GM21526 (cell line): ENCODE data around the gene ADAP1.

ENCODE experiments used
- ATAC-seq: cut with Tn5 transposase; IDR thresholded peaks from one replicate; pipeline ENCODE4 v1.9.1; 2021; ENCODE audit warnings: moderate library complexity; ENCODE audit not compliant: unreplicated experiment, low FRiP score

The ADAP1 gene

DNA sequence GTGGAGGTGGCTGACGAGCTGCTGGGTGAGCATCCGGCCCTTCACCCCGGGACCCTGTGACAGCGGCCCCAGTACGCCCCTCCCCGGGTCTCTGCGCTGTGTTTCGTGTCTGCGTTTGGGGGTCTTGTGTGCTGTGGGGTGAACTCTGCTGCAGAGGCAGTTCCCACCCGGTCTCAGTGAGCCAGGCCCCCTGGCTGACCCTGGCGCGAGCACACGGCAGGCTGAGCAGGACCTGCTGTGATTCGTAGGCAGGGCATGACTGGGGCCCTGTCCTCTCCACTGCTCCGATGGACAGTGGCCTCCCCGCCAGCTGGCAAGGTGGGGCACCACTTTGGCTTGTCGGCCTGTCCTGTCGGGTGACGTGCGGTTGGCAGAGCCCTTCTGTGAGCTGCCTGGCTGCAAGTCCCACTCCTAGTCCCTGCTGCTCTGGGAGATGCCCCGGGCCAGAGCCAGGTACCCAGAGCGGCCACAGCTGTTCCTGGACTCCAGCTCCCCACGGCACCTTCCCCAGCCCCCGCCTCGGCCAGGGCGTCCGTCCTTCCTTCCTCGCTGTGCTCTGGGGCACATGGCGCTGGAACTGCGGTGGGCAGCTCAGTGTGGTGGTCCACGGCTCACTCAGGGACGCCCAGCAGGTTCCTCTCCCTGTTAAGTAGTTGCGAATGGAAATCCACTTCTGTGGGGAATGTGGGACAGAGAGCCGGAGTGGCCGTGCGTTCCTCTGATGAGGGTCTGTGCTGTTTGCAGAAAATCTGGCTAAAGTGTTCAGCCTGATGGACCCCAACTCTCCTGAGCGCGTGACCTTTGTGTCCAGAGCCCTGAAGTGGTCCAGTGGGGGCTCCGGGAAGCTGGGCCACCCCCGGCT lies 67.6 kb downstream of the ADAP1 start:
- no peak for ATAC-seq

DNA sequence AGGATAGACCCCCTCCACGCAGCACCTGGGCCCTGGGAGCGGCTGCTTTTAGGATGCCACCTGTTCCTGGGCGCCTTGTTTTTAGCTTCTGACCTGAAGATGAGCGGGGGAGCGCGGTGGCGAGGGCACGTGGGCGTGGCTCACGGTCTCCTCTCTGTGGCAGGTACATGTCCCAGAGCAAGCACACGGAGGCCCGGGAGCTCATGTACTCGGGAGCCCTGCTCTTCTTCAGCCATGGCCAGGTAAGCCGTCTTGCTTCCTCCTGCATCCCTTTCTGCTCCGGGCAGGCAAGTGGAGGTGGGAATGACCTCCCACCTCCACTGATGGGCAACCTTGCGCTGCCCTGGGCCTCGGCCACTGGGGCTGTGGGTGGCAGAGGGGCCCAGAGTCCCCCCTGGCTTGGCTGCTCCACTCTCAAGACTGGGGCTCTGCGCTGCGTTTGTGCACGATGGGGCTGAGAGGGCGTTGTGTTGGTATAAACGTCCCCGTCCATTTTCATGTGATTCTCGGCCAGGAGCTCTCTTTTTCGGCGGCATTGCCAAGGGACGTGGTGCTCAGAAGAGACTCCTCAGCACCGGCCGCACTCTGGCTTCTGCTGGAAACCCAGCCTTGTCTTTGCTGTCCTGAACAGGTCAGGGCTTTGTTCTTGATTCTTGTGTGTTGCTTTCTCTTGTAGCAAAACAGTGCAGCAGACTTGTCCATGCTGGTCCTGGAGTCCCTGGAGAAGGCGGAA lies 68.4 kb downstream of the ADAP1 start:
- ATAC-seq, result no peak

DNA sequence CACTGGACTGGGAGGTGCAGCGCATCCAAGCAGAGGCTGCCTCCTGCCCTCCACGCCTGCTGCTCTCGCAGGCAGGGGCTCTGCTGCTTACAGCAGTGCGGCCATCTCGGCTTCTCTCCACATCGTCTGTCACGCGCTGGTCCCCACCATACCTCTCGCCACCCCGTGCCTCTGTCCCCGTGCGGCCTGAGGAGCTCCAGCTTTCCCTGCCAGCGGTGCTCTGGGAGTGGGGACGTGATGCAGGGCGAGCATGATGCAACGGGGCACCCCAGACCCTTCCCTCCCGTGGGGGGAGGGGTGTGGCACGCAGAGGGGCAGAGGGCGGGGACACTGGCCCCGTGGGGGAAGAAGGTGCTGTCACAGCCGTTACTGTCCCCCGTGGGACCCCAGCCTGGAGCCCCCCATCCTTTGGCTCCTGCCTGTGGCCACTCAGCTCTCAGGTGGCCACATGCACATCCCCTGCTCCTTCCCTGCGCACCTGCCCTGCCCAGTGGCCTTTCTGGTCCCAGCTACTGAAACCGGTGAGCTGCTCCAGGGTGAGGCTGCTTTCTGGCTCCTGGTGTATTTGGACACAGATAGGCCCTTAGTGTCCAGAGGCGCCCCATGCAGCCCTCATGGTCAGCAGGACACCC lies 69.1 kb downstream of the ADAP1 start:
- no peak for ATAC-seq

DNA sequence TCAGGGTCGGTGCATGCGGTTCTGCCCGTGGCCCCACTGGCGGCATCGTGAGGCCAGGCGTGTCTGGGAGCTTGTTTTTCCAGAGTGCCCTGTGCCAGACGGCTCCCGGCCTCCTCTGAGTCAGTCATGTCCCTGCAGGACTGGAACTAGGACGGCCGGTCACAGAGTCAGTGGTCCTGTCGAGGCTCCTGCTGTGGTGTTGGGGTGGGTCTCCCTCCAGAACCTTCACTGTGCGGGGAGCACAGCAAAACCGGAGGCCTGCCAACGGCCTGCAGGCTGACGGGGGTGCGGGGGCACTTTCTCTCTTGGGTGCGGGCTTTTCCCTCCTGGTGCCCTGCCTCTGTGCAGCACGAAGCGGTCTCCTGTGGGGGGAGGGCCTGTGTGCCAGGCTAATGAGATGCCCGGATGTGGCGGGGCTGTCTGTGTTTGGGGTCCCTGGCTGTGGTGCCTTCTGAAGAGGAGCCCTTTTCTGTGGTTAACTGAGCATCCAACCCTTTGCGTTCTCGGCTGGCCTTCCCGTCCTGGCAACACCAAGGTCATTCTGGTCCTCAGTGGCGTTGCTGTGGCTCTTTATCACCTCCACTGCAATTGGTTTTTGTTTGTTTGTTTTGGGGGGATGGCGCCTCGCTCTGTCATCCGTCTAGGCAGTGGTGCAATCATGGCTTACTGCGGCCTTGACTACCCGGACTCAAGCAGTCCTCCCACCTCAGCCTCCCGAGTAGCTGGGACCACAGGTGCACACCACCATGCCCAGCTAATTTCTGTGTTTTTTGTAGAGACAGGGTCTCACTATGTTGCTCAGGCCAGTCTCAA lies 70.1 kb downstream of the ADAP1 start:
- ATAC-seq, result no peak

DNA sequence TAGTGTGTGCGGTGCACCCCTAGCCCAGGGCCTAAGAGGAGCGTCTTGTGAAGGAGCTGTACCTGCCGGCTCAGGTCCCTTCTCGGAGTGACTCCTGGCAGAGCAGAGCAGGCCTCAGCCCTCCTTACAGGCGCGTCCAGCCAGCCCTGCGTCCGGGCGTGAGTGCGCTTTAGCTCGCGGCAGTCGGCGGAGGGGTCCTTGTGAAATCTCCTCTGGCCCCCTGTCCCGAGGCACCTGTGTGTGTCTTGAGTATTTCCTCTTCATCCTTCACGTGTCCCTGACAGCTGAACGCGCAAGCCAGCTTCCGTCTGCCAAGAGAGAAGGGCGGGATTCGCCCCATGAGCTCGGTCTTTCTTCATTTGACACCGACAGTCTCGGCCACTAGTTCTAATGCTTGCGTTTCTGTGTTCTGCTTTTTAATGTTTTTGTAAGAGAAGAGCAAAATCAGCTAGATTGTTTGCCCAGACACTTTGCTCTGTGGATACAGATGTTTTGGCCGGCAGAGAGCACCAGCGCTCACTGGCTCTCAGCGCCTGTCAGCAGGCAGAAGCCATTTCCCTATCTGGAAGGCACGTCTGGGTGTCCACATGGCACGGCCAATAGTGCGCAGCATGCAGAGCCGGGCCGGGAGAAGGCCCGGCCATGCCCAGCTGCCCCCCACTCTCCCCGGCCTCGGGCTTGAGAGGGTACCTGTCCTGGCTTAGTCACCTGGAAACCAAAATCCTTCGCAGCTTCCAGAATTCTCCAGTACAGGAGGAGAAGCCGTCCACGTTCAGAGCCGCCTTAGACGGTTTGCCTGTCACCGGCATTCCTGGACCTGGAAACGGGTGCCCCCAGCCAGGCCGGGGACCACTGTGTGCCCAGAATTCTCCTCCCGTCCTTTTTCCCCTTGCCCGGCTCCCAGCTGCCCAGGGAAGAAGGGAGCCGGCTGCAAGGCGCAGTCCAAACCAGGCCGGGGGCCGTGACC lies 71.1 kb downstream of the ADAP1 start:
- ATAC-seq, result no peak

DNA sequence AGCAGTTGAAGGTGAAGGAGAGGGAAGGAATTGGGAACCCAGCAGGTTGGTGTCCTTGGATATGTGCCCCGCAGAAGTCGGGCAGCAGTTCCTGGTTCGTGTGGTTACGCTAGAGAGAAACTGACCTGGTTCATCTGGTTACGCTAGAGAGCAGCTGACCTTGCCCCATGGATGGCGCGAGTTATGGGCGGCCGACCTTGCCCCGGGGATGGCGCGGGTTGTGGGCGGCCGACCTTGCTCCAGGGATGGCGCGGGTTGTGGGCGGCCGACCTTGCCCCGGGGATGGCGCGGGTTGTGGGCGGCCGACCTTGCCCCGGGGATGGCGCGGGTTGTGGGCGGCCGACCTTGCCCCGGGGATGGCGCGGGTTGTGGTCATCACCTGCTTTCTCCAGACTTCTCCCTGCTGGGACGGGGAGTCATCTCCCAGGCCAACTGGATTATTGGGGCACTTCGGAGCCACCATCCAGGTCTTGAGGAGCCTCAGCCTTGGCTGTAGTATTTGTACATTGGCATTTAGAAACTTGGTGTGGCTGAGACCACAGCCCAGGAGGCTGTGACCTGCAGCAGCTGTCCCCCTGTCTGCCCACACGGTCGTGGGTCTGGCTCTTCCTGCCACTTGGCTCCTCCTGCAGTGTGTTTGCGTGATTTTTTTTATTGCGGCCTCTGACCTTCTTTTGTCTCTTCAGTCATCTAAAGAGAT lies 72.0 kb downstream of the ADAP1 start:
- ATAC-seq, result no peak

DNA sequence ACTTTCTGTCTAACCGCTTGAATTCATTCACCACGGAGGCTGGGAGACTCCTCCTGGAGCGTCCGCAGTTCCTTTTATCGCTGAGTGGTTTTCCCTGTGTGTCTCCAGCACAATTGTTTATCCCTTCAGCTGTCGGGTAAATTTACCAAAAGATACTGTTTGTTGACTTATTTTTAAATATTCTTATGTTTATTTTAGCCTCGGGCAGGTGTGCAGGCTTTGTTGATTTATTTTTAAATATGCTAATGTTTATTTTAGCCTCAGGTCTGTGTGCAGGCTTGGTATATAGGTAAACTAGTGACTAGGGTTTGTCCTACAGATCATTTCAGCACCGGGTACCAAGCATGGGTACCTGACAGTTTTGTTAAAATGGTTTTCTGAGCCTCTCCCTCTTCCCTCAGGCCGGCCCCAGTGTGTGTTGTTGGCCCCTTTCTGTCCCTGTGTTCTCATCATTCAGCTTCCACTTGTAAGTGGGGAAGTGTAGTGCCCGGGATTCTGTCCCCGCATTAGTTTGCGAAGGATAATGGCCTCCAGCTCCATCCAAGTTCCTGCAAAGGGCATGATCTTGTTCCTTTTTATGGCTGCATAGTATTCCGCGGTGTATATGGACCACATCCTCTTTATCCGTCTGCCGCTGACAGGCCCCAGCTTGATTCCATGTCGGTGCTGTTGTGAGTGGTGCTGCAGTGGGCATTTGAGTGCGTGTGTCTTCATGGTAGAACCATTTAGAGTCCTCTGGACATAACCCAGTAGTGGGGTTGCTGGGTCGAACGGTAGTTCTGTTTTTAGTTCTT lies 72.8 kb downstream of the ADAP1 start:
- ATAC-seq, result no peak

DNA sequence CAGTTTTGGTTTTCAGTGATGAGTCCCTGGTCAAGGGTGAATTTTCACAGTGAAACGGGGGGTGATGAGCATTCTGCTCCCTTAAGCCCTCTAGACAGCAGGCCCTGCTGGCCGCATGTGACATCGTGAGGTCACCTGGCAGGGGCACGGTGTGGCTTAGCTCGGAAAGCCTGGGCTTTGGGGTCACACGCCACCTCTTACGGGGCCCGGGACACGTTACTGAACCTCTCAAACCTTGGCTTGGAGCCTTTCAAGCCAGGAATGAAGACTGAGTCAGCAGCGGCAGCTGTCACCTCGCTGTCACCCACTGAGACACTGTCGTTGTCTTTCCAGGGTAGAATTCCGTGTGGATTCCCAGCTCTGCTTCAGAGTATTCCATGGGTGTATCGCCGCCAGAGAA lies 74.0 kb downstream of the ADAP1 start:
- no peak for ATAC-seq

DNA sequence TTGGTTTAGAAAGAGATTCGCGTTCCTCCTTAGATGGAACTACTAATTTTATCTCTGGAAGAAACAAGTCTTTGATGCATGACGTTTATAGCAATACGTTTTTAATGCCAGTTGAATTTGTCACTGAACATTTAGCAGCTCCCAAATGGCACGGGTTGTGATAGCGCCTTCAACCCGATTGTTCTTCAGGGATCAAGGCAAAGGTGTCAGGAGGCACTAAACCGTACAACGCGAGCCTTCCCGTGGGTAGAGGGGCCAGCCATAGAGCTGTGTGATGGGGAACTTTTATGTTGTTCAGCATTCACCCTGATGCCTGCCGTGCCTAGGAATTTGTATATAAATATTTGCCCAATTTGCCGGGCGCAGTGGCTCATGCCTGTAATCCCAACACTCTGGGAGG lies 74.8 kb downstream of the ADAP1 start:
- no peak for ATAC-seq

DNA sequence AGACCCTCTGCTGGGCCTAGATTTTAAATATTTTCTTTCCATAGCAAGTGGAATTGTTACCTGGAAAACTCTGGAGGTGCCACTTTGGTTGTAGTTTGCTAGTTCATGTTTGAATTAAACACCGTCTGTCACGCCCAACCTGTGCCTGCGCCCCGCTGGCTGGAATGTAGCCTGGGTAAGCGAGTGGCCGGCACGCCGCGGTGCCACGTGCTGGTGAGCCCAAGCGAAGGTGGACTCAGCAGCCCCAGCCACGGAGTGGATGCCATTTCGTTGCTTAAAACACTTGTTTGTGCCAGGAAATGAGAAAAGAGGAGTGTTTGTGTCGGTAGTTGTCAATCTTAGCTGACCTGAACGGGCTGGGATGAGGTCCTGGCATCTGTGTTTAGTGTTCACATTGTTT lies 75.4 kb downstream of the ADAP1 start:
- no peak for ATAC-seq

DNA sequence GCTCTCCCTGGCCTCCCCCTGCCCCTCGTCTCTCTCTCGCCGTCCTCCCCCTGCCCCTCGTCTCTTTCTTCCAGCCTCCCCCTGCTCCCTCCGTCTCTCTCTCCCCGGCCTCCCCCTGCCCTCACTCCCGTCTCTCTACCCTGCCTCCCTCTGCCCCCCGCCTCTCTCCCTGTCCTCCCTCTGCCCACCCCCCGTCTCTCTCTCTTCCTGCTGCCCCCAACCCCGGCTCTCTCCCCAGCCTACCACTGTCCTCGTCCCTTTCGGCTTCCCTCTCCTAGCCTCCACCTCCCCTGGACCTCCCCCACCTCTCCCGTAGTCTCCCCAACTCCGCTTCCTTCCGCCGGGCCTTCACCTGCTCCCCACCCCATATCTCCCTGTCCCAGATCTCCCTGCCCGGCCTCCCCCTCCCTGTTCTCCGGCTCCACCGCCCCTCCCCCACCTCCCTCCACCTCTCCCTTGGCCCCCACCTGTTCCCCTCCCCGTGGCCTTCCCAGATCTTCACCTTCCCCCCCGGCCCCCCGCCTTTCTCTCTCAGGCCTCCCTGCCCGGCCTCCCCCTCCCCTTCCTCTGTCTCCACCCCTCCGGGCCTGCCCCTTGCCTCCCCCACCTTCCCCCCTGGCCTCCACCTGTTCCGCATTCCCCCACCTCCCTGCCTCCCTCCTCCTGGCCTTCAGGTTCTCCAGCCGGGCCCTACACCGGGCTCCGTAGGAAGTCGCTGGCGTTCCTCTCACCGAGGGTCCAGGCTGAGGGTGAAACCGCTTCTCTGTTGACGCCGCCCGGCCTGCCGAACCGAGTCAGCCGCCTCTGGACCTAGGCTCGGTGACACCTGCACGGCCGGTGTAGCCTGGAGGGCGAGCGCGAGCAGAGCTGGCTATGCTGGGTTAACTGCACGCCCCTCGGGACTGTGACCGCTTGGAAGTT lies 76.9 kb downstream of the ADAP1 start:
- no peak for ATAC-seq

DNA sequence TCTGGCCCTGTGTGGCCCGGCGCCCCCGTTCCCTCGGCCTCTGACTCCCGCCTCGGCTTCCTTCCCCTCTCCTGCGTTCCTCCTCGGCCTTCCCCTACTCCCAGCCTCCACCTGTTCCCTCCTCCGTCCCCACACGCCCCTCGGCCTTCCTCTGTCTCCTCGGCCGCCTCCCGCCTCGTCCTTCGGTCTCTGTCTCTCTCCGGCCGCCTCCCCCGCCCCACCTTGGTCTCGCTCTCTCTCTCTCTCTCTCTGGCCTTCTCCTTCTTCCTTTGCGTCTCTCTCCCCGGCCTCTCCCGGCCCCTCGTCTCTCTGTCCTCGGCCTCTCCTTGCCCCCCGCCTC lies 77.5 kb downstream of the ADAP1 start:
- peak; percentile 21 for ATAC-seq

DNA sequence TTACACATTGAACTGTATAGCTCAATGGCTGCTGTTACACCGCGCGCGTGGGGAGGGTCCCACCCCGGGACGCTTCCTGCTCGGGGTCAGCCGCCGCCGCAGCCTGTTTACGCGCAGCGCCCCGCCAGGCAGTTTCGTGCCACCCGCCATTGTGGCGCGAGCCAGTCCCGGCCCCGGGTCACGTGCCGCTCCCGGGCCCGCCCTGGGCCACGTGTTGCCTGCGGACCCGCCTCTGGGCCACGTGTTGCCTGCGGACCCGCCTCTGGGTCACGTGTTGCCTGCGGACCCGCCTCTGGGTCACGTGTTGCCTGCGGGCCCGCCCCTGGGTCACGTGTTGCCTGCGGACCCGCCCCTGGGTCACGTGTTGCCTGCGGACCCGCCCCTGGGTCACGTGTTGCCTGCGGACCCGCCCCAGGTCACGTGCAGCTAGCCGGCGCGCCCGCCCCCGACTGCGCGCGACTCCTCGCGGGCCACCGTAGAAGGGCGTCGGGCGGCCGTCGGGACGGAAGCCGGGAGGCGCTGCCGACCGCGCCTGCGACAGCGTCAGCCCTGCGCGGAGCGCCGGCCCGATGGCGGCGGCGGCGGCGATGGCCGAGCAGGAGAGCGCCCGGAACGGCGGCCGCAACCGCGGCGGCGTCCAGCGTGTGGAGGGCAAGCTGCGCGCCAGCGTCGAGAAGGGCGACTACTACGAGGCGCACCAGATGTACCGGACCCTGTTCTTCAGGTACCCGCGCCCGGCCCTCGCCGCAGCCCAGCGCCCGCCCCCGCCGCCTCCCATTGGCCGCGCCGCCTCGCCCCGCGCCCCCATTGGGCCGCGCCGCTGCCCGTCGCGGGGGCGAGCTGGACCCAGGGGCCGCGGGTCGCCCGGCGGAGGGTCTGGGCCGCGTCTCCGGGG lies 78.2 kb downstream of the ADAP1 start, which contains the start of gene GET4:
TSS of gene GET4 (plus strand) at position 478 of the 895 bp plus-strand sequence. CDS start at position 570, 92 bp downstream.
- ATAC-seq, result peak; percentile 58

DNA sequence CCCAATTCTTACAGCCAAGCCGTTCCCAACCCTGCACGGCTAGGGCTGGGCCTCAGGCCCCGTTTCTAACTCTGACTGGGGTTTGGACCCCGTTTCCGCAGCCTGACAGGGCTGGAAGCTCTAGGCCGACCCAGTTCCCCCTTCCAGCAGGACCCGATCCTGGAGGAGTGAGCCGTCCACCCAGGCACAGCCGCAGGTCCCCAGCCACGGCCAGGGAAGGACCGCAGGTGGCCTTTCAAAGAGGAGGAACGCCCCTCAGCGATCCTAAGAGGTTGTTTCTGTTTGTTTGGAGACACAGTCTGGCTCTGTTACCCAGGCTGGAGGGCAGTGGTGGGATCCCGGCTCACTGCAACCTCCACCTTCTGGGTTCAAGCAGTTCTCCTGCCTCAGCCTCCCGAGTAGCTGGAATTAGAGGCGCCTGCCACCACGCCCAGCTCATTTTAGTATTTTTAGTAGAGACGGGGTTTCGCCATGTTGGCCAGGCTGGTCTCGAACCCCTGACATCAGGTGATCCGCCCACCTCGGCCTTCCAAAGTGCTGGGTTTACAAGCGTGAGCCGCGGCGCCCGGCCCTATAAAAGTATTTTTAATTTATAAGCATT lies 78.9 kb downstream of the ADAP1 start:
- no peak for ATAC-seq

DNA sequence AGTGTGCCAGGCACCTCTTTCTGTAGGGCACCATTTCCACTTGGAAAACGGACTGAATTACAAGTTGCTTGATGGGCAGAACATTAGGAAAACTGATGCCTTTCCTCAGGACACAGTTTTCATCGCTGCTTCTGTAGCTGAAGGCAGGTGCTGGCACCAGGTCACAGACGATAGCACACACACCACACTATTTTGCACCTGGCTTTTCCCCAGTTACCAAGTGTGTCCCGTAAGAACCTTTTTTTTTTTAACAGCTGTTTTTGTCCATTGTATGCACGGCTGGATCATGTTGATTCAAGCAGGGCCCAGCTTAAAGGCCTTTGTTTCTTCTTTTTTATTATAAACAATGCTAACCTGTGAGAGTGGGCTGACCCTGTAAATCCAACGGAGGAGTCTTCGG lies 79.4 kb downstream of the ADAP1 start:
- ATAC-seq, result no peak
